Ramos (cell line): ENCODE data around the gene ZC3H13.

Experiments
- in situ Hi-C: fragments of 300-500 bp; cut with MboI; formaldehyde crosslinking; loops from one replicate; pipeline ENCODE4 v1.14.3; 2022; ENCODE audit warnings: low sequenced_read_pairs; ENCODE audit not compliant: unreplicated experiment

ZC3H13 gene

DNA sequence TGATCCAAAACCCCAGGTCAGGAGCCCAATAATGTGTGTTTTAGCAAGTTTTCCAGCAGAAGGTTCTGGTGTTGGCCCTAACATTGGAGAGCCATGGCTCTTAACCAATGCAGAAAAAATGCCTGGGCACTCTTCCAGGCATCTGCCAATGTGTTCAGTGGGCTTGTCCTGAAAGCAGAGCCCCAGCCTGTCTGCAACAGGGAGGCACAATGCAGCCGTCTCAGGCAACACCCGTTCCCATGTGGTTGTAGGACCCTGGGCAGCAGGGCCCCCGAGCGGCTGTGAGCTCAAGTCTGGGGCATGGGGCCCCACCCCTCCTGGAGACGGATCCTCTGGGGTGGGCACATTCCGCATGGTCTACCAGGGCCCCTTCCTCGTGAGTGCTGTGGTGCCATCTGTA lies 142.9 kb downstream of the ZC3H13 start:
- in situ Hi-C loops: no loop called here

DNA sequence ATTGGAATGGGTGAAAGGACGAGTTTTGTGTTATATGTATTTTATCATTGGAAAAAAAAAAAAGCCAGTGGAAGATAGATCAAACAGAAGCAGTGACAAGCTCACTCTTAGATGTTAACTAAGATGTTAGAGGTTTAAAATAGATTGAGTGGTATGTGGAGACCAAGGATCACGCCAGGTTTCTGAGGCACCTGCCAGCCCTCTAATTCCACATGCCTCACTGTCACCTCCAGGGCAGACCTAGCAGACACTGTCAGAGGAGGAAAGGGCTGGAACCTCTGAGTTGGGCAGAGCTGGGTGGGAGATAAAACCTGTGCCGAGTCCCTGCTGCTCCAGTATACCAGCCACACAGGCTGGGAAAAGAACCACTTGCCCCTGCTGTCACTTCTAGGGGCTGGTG lies 143.5 kb downstream of the ZC3H13 start:
- in situ Hi-C loops: no loop called here

DNA sequence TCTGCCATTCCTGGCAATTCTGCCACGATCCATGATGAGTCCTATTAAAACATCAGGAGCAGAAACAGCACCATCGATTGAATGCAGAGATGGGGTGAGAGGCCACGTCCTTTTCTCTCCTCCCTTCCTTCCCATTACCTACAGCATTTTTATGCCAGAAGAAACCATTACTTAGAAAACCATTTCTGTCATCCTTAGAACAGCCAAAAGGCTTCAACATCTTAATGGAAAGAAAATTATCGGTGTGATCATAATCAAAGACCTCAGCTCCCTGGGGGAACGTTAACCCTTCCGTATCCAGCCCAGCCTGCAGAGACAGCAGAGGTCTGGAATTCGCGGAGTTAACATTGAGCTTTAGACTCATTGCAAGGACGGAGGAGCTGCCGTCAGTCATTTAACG lies 145.0 kb downstream of the ZC3H13 start:
- in situ Hi-C loops: no loop called here
